Duodenal mucosa (tissue), 2 donors: ENCODE measurements around the gene APBB2.
"Not testable (repeated sequence)": the region's sequence is repeated elsewhere in the genome, so short reads cannot be mapped to it uniquely, and the experiment has no call there.

Source experiments
- H3K27ac ChIP-seq: one replicate; pipeline ENCODE4 v1.7.0; 2013; ENCODE audit warnings: low read depth, low read length
- H3K27me3 ChIP-seq, 2 donors: one replicate each; pipeline ENCODE4 v1.7.0; 2013; ENCODE audit warnings: low read length in 2 of 2, control low read depth in 1 of 2; ENCODE audit not compliant: insufficient read depth in 2 of 2, control insufficient read depth in 1 of 2
- H3K36me3 ChIP-seq, 2 donors: one replicate each; pipeline ENCODE4 v1.7.0; 2013; ENCODE audit warnings: low read length in 2 of 2, control low read depth in 1 of 2; ENCODE audit not compliant: insufficient read depth in 2 of 2, control insufficient read depth in 1 of 2
- H3K4me1 ChIP-seq, 2 donors: one replicate each; pipeline ENCODE4 v1.7.0; 2013; ENCODE audit warnings: low read length in 2 of 2, control low read depth in 1 of 2; ENCODE audit not compliant: insufficient read depth in 2 of 2, control insufficient read depth in 1 of 2
- H3K4me3 ChIP-seq, 2 donors: one replicate each; pipeline ENCODE4 v1.7.0; 2013; ENCODE audit warnings: low read length in 2 of 2, low read depth in 1 of 2
- H3K9ac ChIP-seq, 2 donors: one replicate each; pipeline ENCODE4 v1.7.0; 2013; ENCODE audit warnings: low read length in 2 of 2, low read depth in 1 of 2
- H3K9me3 ChIP-seq, 2 donors: one replicate each; pipeline ENCODE4 v1.7.0; 2013; ENCODE audit warnings: low read length in 2 of 2, control low read depth in 1 of 2; ENCODE audit not compliant: control insufficient read depth in 1 of 2

Gene APBB2

DNA sequence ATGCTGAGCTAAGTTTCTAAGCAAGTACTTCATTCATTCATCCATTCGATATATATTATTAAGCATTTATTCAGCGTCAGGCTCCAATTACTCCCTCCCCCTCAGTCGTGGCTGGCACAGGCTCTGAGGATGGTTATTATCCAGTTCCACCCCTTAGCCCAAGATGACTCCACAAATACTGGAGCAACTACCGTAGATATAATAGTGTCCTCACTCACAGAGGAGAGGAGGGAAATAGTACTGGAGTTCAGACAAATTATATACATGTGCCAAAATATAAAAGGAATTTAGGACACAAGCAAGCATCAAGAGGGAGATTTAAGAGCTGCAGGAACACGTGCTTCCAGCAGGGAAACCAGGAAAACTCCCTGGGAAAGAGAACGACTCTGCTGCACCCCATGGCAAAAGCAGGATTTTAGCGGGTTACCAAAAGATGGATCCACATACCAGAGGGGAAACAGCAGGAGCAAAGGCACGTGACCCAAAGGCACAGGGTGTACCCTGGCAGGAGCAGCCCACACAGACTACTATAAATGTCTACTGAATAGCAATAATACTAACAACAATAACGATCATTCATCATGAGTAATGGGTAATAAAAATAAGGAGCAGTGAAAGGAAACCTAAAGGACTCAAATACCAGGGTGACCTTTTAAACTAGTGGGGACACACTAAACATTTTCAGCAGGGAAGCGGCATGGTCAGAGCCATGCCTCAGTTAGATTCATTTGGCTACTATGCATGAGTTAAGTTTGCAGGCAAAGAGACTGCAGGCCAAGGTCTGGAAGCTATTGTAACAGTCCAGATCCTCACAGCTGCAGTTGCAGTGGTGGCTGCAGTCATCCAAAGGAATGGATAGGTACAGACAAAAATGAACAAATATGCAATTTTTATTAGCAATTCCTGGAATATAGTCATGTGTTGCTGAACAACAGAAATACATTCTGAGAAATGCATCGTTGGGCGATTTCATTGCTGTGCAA is 153.7 kb downstream of the APBB2 start:
- Histone ChIP-seq H3K27me3 (no peaks in the 10 kb centered on the region), H3K36me3 (no peaks in the 10 kb centered on the region), H3K27ac (no peak overlapping the region), H3K9ac (no peak overlapping the region), H3K4me1 (no peaks in the 10 kb centered on the region), H3K9me3 (no peaks in the 10 kb centered on the region), H3K4me3 (no peak overlapping the region)

DNA sequence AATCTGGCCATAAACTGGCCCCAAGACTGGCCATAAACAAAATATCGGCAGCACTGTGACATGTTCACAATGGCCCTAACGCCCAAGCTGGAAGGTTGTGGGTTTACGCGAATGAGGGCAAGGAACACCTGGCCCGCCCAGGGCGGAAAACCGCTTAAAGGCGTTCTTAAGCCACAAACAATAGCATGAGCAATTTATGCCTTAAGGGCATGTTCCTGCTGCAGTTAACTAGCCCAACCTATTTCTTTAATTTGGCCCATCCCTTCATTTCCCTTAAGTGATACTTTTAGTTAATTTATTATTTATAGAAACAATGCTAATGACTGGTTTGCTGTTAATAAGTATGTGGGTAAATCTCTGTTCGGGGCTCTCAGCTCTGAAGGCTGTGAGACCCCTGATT is 154.9 kb downstream of the APBB2 start:
- not testable (repeated sequence) for H3K27ac ChIP-seq, H3K4me3 ChIP-seq, H3K9ac ChIP-seq, H3K27me3 ChIP-seq, H3K4me1 ChIP-seq, H3K9me3 ChIP-seq, H3K36me3 ChIP-seq

DNA sequence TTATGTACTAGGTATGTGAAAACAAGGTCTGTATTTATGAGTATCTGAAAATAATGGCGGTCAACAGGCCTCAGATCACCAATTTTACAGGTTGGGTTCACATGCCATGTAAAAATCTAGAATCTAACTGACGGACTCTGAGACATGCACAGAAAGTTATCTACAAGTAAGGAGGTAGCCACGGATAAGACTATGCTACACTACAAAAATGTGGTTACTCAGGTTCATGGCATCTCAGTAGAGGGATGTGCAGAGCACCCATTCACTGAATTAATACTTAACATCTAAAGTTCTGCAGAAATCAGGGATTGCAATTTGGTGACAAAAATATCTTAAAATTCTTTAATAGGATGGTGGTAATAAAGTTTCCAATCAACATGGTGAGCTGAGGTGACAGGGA is 155.9 kb downstream of the APBB2 start:
- H3K4me1 ChIP-seq = no peaks in the 10 kb centered on the region
- H3K27ac ChIP-seq = no peak overlapping the region
- H3K9ac ChIP-seq = no peak overlapping the region
- H3K36me3 ChIP-seq = no peaks in the 10 kb centered on the region
- no peaks in the 10 kb centered on the region for H3K9me3 ChIP-seq
- H3K4me3 ChIP-seq = no peak overlapping the region
- H3K27me3 ChIP-seq = no peaks in the 10 kb centered on the region

DNA sequence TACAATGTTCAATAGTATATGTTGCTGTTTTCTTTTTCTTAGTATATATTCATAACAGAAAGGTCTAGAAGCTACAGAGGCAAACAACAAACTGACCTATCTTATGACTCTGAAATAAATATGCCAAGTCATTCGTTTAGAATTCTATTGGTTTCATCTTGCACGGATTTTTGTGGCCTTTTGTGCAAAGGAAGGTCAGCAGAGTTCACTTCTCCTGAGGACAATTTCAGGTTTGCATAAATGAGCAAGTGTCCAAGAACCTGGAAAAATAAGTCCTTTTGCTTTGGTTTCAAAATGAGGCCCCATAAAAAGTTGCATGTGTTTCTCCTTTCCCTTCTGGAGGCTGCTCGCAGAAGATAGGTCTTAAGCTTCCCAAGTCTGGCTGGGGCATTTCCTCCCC is 156.9 kb downstream of the APBB2 start:
- Histone ChIP-seq H3K4me1 (no peaks in the 10 kb centered on the region), H3K9me3 (no peaks in the 10 kb centered on the region), H3K4me3 (no peak overlapping the region), H3K27me3 (no peaks in the 10 kb centered on the region), H3K27ac (no peak overlapping the region), H3K9ac (no peak overlapping the region), H3K36me3 (no peaks in the 10 kb centered on the region)

DNA sequence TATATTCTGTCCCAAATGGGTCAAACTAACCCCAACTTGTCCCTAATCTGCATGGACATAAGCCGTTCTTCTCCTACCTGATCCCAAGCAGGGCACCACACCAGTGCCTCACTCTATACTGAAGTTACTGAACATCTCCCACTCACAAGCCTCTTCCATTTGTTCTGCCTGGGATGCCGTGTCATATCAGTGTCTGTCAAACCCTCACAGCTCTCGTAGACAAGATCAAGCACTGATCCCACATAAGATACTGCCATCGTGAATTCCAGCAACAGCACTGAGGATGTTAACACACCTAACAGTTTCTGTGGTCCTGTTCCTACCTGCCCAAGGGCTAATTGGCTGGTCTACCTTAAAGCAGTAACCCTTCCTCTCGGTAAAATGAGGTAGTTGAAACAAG is 162.1 kb downstream of the APBB2 start:
- no peaks in the 10 kb centered on the region for H3K9me3 ChIP-seq
- H3K4me1 ChIP-seq = no peaks in the 10 kb centered on the region
- peak overlapping the region; percentile 13 for H3K27ac ChIP-seq
- no peaks in the 10 kb centered on the region for H3K27me3 ChIP-seq
- H3K4me3 ChIP-seq = no peak overlapping the region
- H3K9ac ChIP-seq = no peak overlapping the region
- no peaks in the 10 kb centered on the region for H3K36me3 ChIP-seq

DNA sequence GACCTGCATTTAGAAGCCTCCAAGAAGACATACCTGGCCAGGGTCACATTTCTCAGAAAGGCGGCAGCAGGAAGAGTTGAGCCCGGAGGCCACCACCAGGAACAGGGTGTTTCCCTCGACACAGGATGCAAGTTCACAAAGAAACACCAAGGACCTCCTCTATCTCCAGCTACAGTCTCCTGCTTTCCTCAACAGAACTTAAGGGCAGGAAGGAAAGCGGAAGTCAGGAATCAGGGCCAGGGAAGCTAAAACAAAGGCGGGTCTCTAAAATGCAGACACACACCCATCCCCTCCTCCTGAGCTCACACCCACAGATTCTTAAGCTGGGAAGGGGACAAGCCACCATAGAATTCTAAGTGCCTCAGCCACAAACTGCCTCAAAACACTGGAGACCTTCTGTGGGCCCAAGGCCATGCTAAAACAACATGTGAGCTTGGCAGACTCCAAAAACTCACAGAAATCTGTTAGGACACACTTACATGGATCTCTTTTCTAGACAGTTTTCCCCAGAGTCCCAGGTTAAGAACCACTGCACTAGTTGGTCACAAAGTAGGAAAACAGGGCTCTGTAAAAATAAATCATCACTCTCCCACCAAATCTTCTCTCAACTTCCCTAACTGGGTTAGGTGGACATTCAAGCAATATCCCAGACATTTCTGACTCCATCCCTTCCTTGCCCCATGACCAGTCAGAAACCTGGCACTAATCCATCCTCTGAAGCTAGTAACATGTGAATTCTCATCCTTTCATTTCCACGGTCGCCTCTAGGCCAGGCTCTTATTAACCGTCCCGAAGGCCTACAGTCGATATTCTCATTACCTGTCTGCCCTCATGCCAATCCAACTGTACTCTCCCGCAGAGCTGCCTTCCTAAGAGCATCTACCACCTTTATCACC is 163.2 kb downstream of the APBB2 start:
- no peak overlapping the region for H3K9ac ChIP-seq
- H3K27me3 ChIP-seq = no peaks in the 10 kb centered on the region
- no peak overlapping the region for H3K27ac ChIP-seq

DNA sequence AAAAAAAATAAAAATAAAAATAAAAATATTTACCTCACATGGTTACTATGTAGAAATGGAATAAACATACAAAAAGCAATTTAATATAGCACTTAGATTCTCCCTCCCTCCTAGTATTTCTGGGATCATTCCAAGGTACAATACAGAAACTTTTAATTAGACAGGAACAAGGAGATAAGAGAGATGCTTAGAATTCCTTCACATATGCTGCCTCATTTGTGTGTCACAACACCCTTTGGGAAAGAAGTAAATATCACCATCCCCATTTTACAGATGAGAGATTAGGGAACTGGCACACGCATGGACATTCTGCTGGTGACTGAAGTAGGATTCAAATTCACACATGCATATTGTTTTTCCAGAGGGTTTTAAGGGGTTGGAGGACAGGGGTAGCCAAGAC is 164.2 kb downstream of the APBB2 start:
- Histone ChIP-seq H3K27me3 (no peaks in the 10 kb centered on the region), H3K4me1 (no peaks in the 10 kb centered on the region), H3K27ac (no peak overlapping the region), H3K4me3 (no peak overlapping the region), H3K9ac (no peak overlapping the region), H3K9me3 (no peaks in the 10 kb centered on the region), H3K36me3 (no peaks in the 10 kb centered on the region)

More for the DNA sequence above, 163.2 kb downstream of the APBB2 start:
- Histone ChIP-seq H3K36me3 (no peaks in the 10 kb centered on the region), H3K4me3 (no peak overlapping the region), H3K4me1 (no peaks in the 10 kb centered on the region), H3K9me3 (no peaks in the 10 kb centered on the region)

DNA sequence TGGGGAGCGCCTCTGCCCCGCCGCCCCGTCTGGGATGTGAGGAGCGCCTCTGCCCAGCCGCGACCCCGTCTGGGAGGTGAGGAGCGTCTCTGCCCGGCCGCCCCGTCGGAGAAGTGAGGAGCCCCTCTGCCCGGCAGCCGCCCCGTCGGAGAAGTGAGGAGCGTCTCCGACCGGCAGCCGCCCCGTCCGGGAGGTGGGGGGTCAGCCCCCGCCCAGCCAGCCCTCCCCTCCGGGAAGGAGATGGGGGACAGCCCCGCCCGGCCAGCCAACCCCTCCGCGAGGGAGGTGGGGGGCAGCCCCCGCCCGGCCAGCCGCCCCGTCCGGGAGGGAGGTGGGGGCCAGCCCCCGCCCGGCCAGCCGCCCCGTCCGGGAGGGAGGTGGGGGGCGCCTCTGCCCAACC is 165.2 kb downstream of the APBB2 start:
- not testable (repeated sequence) for H3K27ac ChIP-seq, H3K4me3 ChIP-seq

DNA sequence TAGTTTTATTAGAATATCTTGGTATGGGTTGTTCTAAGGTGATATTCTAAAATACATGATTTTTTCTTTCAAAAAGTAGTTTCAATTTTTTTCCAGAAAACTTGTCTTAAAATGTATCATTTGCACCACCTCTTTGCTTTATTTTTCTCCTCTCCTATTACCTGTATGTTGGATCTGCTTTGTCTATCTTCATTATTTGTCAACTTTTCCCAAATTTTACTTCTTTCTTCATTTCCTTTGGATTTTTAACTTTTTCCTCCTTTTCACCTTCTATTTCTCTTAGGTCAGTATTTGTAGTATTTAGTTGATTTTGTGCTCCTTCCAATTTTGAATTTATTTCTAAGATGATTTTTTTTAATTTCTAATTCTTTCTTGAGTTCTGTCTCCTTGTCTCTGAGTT is 169.6 kb downstream of the APBB2 start:
- Histone ChIP-seq H3K4me3 (no peak overlapping the region), H3K27me3 (no peaks in the 10 kb centered on the region), H3K4me1 (no peaks in the 10 kb centered on the region), H3K9me3 (no peaks in the 10 kb centered on the region), H3K9ac (no peak overlapping the region), H3K27ac (no peak overlapping the region), H3K36me3 (no peaks in the 10 kb centered on the region)

More for the DNA sequence above, 165.2 kb downstream of the APBB2 start:
- not testable (repeated sequence) for H3K36me3 ChIP-seq, H3K27me3 ChIP-seq, H3K9me3 ChIP-seq, H3K9ac ChIP-seq, H3K4me1 ChIP-seq

DNA sequence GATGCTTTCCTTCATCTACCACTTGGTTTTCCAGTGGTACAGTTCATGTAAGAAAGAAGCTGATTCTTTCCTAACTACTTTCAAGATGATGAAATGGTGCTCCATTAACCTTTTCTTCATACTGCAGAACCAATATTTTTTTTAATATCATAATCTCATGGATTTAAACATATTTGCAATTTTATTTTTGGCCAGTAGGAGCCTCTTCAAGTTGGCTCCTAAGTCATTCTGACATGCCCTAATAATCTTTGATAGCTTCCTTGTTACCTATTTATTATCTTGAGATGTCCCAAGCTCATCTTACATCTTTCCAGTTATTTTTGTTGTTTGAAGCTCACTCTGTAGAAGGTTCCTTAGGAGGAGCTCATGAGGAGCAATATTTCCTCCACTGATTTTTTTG is 170.2 kb downstream of the APBB2 start:
- H3K27me3 ChIP-seq = no peaks in the 10 kb centered on the region
- H3K36me3 ChIP-seq = no peaks in the 10 kb centered on the region
- H3K9ac ChIP-seq = no peak overlapping the region
- no peaks in the 10 kb centered on the region for H3K9me3 ChIP-seq
- H3K4me3 ChIP-seq = no peak overlapping the region
- no peaks in the 10 kb centered on the region for H3K4me1 ChIP-seq
- H3K27ac ChIP-seq = no peak overlapping the region
